ENCODE results near the gene ANKRD31.

DNA sequence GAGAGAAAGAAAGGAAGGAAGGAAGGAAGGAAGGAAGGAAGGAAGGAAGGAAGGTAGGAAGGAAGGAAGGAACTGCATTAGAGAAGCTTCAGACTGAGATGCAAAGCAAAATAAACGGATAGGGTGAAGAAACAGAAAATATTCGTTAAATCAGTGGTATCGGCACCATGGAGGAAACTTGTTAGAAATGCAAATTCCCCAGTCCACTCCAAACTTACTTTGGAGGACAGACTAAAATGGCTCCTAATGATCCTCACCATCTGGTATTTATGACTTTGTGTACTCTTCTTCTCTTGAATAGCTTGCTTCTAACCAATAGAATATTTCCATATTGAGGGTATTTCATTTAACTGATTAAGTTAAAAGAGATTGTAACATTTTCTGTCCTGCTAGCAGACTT is 96.4 kb downstream of the ANKRD31 start:
- TF ChIP-seq, protein P1, sequence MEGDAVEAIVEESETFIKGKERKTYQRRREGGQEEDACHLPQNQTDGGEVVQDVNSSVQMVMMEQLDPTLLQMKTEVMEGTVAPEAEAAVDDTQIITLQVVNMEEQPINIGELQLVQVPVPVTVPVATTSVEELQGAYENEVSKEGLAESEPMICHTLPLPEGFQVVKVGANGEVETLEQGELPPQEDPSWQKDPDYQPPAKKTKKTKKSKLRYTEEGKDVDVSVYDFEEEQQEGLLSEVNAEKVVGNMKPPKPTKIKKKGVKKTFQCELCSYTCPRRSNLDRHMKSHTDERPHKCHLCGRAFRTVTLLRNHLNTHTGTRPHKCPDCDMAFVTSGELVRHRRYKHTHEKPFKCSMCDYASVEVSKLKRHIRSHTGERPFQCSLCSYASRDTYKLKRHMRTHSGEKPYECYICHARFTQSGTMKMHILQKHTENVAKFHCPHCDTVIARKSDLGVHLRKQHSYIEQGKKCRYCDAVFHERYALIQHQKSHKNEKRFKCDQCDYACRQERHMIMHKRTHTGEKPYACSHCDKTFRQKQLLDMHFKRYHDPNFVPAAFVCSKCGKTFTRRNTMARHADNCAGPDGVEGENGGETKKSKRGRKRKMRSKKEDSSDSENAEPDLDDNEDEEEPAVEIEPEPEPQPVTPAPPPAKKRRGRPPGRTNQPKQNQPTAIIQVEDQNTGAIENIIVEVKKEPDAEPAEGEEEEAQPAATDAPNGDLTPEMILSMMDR (IDR thresholded peaks at IDR 0.05; ENCODE audit: insufficient read depth, low read depth, low read length) = no peak
- no peak for TF ChIP-seq EZH2 (IDR thresholded peaks at IDR 0.05; ENCODE audit: insufficient read depth, low read length)

Data from astrocyte (in vitro differentiated cells and primary cell).